Activated T-cell treated with anti-CD3 and anti-CD28 coated beads for 1 hour (primary cell): ENCODE measurements around the gene ANXA11.
"Not testable (repeated sequence)": the region's sequence is repeated elsewhere in the genome, so short reads cannot be mapped to it uniquely, and the experiment has no call there.

Source experiments
- DNase-seq: peaks from one replicate; pipeline ENCODE4 v3.0.0-alpha.2; 2020; ENCODE audit warnings: low read depth

Gene ANXA11

DNA sequence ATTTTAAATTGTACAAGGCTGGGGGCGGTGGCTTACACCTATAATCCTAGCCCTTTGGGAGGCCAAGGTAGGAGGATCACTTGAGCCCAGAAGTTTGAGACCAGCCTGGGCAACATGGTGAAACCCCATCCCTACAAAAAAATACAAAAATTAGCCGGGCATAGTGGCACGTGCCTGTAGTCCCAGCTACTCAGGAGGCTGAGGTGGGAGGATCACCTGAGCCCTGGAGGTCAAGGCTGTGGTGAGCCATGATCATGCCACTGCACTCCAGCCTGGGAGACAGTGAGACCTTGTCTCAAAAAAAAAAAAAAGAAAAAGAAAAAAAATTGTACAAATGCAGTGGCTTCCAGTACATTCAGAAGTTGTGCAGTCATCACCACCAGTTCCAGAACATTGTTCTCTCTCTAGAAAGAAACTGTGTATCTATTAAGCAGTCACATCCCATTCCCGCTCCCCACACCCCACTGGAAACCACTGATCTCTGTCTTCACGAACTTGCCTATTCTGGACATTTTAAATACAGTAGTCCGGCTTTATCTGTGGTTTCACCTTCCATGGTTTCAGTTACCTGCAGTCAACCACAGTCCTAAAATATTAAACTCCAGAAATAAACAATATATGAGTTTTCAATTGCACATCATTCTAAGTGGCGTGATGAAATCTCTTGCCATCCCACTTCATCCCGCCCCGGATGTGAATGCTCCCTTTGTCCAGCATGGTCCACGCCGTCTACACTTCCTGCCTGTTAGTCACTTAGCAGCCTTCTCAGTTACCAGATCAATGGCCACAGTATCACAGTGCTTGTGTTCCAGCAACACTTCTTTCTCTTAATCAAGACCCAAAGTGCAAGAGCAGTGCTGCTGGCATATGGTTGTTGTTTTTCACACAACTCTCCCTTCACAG is 59.7 kb downstream of the ANXA11 start:
- DNase-seq = not testable (repeated sequence)

- no peak for DNase-seq
Observed at GRCh38 chr10:80144696-80145131, 60.6 kb downstream of the ANXA11 start.

GRCh38 chr10:80144067-80144695 is 61.2 kb downstream of the ANXA11 start:
- no peak for DNase-seq

DNA sequence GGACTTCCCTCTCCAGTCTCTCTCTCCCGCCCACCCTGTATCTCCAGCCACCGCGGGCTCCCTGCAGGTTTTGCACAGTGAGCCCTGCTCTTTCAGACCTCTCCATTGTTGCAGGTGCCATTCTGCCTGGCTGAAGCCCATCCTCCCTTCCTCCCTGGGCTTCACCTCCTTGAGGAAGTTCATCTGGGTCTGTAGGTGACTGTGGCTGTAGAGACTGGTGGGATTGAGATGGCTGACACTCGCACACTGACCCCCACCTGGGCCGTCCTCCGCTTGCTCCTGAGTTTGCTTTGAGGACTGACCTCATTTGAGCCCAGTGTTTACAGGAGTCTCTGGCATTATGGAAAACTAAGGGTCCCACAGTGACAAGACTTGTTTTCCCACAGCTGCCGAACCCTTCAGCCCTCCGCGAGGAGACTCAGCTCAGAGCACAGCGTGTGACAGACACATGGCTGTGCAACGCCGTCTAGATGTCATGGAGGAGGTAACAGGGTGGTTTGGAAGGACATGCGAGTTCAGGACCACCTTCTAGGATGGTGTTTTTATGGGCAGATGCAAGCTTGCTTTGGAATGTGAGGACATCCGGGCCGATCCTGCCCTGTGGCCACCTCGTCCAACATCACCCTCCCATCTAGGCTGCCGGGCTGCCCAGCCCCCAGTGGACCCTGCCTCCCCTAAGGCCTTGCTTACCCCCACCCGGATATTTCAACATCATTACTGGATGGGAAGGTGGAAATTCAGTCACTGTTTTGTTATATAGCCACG is 63.5 kb downstream of the ANXA11 start:
- DNase-seq = no peak

DNA sequence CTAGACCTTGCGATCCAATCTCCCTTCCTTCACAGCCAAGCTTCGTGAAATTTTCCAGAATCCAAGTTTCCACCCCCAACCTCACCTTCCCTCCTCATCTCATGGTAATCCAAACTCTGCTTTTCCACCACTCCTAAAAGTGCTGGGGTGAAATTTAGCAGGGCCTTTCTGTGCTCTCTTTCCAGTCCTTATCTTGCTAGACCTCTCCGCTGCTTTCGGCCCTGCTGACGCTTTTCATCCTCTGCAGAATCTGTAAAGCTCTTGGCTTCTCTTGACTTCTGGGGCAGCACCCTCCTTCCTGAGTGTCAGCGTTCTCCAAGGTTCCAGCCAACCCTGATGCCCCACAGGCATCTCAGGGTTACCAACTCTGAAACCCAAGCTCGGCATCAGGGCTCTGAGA is 65.1 kb downstream of the ANXA11 start:
- DNase-seq = no peak

DNA sequence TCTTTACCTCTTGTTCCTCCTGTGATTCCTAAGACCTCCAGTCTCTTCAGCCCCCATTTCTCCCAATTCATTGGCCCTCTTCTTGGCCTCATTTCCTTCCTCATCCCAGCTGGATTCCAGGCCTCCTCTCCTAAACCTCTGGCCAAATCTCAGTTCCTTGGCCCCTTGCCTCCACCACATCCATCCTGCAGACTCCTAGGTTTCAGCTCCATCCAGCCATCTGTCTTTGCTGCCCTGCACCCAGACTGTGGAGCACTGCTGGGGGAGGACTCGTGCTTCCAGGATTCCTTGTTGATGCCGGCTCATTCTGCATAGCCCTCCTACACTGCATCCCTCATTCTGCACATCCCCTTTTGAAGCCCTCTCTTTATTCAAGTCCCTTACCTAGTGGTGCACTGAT is 66.1 kb downstream of the ANXA11 start:
- DNase-seq = no peak

DNA sequence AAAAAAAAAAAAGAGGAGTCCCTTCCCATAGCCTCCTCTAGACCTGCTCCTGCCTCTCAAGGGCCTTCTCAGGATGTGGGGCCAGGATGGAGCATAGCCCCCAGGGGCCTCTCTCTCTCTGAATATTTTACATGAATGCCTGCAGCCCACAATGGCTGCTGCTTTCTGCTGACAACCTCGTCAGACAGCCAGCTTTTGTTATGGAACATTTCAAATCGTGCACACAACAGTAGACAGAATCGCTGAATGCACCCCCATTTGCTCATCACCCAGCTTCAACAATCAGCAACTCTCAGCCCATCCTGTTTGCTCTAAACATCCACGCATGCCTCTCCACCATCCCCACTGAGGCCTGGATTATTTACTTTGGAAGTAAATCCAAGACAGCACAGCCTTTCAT is 67.4 kb downstream of the ANXA11 start:
- no peak for DNase-seq

DNA sequence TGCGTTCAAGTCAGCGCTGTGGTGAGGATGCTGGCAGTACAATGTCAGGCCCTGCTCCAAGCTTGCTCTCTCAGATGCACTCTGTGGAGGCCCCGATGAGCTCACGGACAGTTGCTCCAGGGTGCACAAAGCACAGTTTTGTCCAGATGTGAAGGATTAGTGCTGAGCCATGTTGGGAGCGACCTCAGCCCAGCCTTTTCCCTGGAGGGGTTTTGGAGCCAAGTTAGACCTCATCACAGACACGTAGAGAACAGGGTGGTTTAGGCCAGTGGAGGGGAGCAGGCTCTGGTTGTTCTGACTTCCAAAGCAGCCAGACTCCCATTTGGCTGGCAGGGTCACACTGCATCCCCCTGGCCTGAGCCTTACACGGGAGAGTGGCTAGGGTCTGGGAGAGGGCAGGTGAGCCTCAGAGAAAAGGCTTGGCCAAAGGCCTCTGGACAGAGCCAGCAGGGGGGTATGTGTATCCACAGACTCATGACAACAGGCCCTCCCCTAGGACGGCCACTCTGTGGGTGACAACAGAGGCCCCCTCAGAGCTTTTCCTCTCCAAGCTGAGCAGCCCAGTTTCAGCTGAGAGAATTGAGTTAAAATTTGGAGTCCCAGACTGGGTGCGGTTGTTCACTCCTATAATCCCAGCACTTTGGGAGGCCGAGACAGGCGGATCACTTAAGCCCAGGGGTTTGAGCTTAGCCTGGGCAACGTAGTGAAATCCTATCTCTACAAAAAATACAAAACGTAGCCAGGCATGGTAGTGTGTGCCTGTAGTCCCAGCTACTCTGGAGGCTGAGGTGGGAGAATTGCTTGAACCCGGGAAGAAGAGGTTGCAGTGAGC is 68.1 kb downstream of the ANXA11 start:
- DNase-seq = no peak

DNA sequence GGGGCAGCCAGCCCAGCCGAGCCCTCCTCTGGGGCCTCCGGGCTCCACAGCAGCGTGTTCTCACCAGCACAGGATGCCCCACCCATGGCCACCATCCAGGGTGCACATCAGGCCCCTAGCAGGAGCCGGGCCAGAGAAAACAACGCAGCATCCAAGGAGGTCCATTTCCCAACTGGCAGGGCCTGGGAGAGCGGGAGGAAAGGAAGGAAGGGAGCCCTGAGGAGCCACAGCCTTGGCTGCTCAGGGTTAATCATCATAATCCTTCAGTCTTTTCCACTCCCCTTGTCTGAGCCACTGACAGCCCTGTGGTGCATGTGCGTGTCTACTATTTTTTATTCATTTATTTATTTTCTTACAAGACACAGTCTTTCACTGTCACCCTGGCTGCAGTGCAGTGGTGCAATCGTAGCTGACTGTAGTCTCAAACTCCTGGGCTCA is 69.2 kb downstream of the ANXA11 start:
- DNase-seq = no peak

DNA sequence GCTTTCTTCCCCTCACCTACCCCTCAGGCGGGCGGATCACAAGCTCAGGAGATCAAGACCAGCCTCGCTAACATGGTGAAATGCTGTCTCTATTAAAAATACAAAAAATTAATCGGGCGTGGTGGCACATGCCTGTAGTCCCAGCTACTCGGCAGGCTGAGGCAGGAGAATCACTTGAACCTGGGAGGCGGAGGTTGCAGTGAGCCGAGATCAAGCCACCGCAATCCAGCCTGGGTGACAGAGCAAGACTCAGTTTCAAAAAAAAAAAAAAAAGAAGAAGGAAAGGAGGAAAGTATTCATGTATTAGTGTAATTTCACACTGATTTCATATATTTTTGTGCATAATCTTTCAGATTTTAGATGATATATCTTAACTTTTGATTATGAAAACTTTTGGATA is 71.7 kb downstream of the ANXA11 start:
- DNase-seq = not testable (repeated sequence)

DNA sequence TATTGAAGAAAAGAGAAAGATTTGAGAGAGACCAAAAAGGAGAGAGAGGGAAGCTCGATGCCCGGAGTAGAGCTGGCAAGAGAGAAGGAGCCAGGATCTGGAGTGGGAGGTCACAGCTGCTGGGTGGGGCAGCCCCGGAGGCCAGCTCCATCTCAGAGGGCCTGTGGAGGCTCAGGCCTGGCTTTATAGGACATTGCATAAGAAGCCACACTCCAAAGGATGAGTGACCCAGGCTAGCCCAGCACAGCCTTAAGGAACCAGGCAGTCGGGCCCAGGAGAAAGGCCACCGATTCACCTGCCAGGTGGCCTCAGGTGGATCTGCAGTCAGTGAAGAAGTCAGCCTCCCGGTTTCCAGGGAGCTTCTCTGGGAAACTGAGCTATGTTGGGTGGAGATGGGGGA is 72.1 kb downstream of the ANXA11 start:
- DNase-seq = no peak

GRCh38 chr10:80132299-80133139 is 72.8 kb downstream of the ANXA11 start, which contains the start of gene PLAC9:
TSS of gene PLAC9 (plus strand) at chr10:80132730. CDS start at chr10:80132763, 33 bp downstream.
- no peak for DNase-seq

DNA sequence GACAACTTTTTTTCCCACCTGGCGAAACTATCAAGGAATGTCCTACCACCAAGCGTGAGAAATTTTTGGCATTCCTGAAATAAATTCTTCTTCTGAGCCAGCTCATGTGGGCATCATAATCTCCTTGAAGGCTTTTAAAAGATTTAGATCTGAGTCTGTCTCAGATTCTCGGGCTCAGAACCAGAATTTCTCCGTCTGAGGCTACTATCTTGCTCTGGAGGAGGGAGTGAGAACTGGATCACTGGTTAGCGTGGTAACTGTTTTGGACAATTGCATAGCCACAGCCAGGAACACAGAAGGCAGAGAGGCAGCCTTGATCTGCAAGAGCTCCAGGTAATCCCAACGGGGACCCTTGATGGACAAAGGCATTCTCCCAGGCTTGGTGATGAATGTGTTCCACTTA is 73.8 kb downstream of the ANXA11 start:
- DNase-seq = no peak

DNA sequence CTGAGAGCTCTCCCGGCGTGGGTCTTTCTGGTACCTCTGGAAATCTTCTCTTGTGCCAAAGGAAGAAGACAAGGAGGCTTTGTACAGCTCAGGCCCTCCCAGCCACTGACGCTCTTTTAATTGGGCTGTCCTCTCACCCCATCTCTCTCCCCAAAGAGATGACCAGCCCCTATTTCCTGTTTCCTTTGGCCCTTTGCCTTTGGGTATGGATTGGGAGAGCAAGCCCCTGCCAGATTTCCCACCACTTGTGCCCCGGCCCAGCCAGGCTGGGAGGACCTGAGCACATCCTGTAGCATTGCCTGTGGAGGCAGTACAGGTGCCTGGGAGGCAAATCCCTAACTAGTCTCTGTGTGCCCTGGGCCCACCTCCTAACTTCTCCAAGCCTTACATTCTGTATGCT is 78.5 kb downstream of the ANXA11 start:
- no peak for DNase-seq

- no peak for DNase-seq
Observed at GRCh38 chr10:80122746-80123145, 82.6 kb downstream of the ANXA11 start.

GRCh38 chr10:80122110-80122710 is 83.1 kb downstream of the ANXA11 start:
- no peak for DNase-seq

DNA sequence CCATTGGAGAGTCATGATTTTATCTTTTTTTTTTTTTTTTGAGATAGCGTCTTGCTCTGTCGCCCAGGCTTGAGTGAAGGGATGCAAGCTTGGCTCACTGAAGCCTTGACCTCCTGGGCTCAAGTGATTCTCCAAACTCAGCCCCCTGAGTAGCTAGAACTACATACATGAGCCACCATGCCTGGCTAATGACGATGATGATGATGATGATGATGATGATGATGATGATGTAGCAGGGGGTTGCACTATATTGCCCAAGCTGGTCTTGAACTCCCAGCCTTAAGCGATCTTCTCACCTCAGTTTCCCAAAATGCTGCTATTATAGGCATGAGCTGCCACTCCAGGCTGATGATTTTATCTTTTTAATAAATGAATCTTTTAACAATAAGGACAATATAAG is 86.7 kb downstream of the ANXA11 start:
- no peak for DNase-seq

- no peak for DNase-seq
Observed at GRCh38 chr10:80110986-80111385, 94.4 kb downstream of the ANXA11 start.

DNA sequence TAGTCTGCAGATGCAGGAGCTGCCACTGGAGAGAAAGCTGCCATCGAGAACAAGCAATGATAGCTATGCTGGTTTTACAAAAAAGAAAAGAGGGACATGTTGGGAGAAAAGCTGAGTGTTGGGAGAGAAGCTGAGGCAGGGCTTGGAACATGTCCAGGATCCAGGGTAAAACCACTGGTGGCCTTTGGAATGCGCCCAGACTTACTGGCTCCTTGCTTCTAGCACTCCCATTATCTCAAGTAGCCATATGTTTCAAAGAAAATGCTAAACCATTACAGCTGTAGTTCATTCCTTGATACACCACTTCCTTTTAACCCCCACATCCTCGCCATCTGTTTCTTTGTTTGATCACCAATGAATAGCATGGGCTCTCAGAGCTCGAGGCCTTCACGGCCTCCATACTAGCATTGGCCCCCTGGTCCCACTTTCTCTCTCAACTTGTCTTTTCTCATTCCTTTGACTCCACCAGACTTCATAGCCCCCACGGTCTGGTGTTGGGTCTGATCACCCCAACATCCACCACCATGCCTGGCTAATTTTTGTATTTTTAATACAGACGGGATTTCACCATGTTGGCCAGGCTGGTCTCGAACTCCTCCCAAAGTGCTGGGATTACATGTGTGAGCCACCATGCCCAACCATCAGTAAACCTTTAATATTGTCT is 96.6 kb downstream of the ANXA11 start:
- DNase-seq = no peak
